ENCODE measurements around the gene KDM2B.

KDM2B gene

DNA sequence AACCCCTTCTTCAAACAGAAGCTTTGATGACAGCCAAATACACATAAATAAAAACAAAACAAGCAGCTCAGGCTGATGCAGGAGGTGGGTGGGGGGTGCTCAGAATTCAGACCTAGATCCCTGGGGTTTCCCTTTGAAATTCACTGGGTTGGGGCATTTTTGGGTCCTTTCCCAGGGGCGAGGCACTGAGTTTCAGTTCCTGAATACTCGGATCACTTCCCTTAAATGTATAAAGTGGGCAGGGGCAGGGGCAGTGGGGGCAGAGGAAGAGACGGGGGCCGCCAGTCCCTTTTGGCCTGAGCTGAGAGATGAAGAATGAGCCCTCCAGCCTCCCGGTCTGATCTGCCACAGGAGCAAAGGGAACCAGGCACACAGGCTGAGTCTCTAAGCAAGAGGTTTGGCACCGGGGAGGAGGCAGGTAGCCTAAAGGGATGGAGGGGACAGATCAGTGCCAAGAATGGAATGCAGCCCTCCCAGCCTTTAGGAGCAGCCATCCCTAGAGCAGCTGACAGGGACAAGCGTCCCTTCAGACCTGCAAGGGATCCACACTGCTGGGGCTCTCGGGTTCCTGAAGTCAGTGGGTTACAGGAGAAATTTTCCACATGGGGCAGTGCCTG lies 20.3 kb downstream of the KDM2B start:
- no peak for DNase-seq

GRCh38 chr12:121558956-121559355 lies 21.9 kb downstream of the KDM2B start:
- DNase-seq, result no peak

- DNase-seq, result no peak
Measured at GRCh38 chr12:121550974-121551634, 29.7 kb downstream of the KDM2B start.

- no peak for DNase-seq
Measured at GRCh38 chr12:121549075-121549474, 31.7 kb downstream of the KDM2B start.

DNA sequence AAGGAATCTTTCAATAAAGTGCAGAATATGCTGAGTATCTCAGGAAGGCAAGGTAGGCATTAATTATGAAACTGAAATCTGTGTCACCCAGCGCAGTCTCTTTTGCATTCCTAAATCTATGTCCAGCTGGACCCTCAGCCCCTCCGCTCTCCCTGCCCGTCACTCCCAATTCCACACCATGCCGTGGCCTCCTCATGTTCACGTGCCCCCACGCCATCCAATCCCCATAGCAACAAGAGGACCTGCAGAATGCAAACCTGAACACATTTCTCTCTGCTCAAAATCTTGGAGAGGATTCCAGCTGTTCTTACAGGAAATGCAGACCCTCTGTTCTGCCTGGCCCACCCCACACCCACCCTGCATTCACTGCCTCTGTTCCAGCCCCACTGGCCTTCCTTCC lies 35.3 kb downstream of the KDM2B start:
- DNase-seq, result no peak

GRCh38 chr12:121543786-121544185 lies 37.0 kb downstream of the KDM2B start:
- DNase-seq, result no peak

GRCh38 chr12:121539908-121540307 lies 40.9 kb downstream of the KDM2B start:
- no peak for DNase-seq

- no peak for DNase-seq
Measured at GRCh38 chr12:121538699-121539061, 42.1 kb downstream of the KDM2B start.

GRCh38 chr12:121537814-121538698 lies 42.8 kb downstream of the KDM2B start:
- DNase-seq, result no peak

DNA sequence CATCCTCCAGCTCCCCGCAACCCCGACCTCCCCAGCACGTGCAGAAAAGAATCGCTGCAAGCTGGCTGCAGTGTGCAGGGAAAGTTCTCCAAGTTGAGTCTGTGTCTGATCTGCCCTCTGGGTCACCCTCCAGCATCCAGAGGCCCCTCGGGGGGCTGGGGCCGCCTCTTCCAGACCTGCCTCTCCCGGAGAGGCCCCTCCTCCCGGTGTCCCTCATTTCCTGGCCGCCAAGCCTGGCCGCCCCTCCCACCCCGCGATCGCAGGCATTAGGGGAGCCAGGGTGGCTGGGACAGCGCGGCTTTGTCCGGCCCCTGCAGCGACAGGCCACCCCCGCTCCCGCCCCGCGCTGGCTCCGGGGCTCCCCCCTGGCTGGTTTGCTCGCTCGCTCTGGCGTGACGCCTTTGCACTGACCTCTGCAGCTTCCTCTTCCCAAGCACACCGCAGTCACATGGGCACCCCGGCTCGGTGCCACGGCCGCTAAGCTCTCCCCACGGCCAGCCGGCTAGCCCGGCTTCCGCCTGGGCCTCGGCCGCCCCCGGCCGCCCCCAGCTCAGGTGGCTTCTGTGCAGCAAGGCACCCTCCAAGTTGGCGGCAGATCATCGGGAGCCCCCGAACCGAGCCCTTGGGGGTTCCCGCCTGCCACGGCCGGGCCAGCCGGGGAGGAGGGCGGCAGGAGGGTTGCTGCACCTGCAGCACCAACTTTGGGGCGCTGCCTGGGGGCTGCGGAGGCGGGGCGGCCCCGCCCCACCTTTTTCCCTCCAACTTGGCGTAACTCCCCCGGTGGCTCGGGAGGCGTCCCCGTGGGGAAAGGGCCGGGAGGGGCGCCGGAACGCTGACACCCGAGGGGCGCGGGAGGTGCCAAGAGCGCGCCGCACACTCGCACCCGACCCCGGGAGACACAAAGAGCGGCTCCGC lies 43.7 kb downstream of the KDM2B start:
- DNase-seq, result no peak

GRCh38 chr12:121536054-121536898 lies 44.5 kb downstream of the KDM2B start:
- DNase-seq, result peak; percentile 73

DNA sequence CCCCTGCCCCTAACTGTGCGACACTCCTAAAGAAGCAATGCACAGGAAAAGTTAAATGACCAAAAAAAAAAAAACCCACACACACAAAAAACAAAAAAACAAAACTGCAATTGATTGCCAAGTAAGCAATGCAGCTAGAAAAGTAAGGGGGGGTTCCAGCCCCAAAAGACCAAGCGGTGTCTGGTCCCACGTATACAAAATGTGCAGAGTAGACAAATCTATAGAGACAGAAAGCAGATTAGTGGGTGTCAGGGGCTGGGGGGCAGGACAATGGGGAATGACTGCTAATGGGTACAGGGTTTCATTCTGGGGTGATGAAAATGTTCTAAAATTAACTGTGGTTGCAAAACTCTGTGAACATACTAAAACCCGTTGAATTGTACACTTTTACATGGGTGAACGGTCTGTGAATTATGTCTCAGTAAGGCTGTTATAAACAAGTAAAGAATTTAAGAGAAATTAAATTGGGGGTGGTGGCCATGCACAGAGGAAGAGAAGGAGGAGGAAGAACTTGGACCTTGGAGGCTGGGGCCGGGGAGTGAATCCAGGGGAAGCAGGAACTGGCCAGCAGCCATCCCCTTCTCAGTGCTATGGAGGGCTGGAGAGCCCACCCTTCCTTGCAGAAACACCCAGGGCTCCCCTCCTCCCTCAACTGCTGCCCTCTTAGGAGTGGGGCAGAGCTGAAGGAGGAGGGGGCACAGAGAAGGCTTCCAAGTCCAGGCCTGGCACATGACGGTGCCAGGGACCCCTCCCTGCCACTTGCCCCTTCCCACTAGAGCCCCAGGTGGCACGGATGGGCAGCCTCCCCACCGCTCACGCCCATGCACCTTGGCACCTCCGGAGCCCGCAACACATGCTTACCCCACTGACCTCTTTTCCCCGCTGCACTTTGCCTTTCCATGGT lies 45.4 kb downstream of the KDM2B start:
- DNase-seq, result no peak

DNA sequence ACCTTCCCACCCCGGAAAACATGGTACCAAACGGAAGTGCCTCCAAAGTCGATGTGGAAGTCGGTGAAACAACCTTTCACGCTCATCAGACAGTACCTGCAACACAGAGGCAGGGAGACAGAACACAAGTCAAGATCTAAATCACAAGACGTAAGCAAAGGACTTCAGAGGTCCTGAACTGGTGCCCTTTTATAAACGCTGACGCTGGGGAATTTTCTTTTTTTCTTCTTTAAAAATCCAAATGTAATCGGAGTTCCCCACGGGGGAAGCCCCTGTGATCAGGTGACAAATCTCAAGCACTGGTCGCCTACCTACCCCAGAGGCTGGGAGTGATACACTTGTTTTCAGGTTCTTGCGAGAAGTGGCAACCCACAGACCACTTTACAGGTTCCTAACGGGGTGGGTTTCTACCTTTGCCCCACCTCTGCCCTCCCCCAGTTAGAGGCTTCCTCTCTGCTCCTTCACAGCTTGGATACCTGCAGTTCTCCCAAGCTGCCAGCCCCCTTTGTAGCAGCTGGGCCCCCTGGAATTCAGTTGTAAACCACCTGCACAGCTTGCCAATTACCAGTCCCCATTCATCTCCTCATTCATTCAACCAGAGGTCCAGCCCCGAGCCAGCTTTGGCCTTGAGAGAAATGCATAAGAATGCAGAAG lies 46.2 kb downstream of the KDM2B start:
- DNase-seq, result no peak

GRCh38 chr12:121533394-121534090 lies 47.3 kb downstream of the KDM2B start:
- DNase-seq, result no peak

GRCh38 chr12:121532503-121533393 lies 48.1 kb downstream of the KDM2B start:
- no peak for DNase-seq

- no peak for DNase-seq
Measured at GRCh38 chr12:121531356-121531750, 49.5 kb downstream of the KDM2B start.

DNA sequence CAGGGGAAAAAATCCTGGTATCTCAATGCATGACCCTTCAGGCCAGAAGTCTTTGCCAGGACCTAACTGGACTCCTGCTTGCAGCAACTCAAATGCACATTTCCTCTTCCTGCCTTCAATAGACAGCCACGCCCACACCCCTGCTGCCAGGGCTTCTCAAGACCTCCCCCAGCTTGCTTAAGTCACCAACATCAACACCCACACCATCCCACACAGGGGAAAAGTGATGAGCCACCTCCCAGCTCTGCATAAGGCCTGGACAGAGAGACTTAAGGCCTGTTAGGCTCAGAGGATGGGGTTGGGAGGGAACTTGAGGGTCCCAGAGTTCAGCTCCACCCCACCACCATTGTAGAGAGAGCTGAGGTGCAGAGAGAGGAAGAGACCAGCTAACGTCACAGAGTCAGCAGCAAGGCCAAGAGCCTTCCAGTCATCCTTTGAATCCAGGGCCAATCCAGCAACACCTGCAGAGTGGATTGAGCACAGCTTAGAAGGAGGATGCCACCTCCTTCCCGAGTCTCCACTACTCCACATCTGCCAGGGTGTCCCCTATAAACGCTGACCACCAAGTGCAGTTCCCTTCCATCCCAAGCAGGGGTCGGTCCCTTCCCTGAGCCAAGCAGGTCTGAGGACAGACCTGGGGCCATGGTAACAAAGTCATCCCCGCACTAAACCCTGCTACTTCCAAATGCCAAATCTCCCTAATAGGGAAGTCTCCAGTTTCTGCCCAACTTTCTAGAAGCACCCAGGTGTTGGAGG lies 50.0 kb downstream of the KDM2B start:
- DNase-seq, result no peak

DNA sequence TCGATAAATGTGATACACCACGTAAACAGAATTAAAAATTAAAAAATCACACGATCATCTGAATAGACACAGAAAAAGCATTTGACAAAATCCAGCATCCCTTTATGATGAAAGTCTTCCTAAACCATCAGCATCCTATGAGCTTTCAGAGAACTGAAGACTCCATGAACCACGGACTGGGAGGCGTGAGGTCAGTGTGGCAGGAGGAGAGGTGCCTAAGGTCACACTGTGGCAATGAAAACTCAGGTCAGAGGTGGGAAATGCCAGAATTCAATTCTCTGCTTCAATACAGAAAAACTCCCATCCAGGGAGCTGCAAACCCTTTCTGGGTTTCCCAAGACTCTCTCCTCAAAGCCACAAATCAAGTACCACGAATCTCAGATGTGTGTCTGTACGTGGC lies 51.6 kb downstream of the KDM2B start:
- no peak for DNase-seq

All from NCI-H187 treated with DMSO at 0.1 percent for 48 hours (cell line).